OCI-LY1 (cell line): ENCODE measurements around the gene RASA3.

Experiments used
- EZH2 ChIP-seq: fragments of 200-600 bp; sonication (generic), shearing (Covaris generic); IDR thresholded peaks from 2 replicates; pipeline ENCODE4 v1.8.0; 2017; ENCODE audit warnings: borderline replicate concordance, mixed run types, mild to moderate bottlenecking, antibody characterized with exemption, low read length, moderate library complexity, mixed read lengths
- TF ChIP-seq, protein P1 (sequence below): fragments of 200-600 bp; sonication (generic), shearing (Covaris generic); IDR thresholded peaks from 2 replicates; pipeline ENCODE4 v1.5.1; 2017; ENCODE audit warnings: mild to moderate bottlenecking, antibody characterized with exemption, low read length, moderate library complexity, mixed read lengths

DNA sequence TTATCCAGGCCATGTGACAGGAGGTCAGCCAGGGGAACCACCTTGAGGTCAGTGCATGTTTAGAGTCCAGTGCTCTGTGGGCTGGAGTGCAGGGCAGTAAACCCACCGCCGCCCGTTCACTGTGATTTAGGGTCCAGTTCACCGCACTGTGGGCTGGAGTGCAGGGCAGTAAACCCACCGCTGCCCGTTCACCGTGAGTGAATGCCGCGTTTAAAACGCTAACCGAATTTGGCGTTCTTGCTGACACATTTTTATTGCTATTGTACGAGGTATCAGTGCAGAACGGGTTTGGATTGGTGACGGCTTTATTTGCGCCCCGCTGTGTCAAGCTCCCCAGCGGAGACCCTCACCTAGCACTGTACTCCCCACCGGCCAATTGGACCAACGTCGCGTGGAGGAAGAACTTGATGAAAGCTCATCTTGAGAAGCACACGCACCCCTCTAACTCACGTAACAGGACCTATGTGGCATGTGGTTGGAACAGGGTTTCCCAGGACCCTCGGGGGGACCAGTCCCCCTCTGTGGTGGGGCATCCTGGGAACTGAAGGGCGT, 186.5 kb downstream of the RASA3 start:
- TF ChIP-seq, protein P1, sequence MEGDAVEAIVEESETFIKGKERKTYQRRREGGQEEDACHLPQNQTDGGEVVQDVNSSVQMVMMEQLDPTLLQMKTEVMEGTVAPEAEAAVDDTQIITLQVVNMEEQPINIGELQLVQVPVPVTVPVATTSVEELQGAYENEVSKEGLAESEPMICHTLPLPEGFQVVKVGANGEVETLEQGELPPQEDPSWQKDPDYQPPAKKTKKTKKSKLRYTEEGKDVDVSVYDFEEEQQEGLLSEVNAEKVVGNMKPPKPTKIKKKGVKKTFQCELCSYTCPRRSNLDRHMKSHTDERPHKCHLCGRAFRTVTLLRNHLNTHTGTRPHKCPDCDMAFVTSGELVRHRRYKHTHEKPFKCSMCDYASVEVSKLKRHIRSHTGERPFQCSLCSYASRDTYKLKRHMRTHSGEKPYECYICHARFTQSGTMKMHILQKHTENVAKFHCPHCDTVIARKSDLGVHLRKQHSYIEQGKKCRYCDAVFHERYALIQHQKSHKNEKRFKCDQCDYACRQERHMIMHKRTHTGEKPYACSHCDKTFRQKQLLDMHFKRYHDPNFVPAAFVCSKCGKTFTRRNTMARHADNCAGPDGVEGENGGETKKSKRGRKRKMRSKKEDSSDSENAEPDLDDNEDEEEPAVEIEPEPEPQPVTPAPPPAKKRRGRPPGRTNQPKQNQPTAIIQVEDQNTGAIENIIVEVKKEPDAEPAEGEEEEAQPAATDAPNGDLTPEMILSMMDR: no peak
- no peak for TF ChIP-seq EZH2
